Gastroesophageal sphincter (tissue), 3 donors: ENCODE results near the gene CDH23.

Source experiments
- CTCF ChIP-seq, 4 experiments: fragments of 200-600 bp in 2 of 4; fragments of 450-650 bp in 2 of 4; sonication (generic) in 1 of 4; IDR thresholded peaks; one replicate each; pipeline ENCODE4 v1.5.1; 2017 to 2019; ENCODE audit warnings: antibody characterized with exemption in 4 of 4, mild to moderate bottlenecking in 2 of 4, moderate library complexity in 2 of 4
- POLR2A ChIP-seq, 2 donors: fragments of 450-650 bp; IDR thresholded peaks; one replicate each; pipeline ENCODE4 v1.6.1; 2017; ENCODE audit warnings: antibody characterized with exemption in 2 of 2, mild to moderate bottlenecking in 2 of 2, moderate library complexity in 1 of 2
- POLR2AphosphoS5 ChIP-seq: sonication (generic); formaldehyde crosslinking; IDR thresholded peaks from one replicate; pipeline ENCODE4 v1.6.1; 2017; ENCODE audit warnings: antibody characterized with exemption

GRCh38 chr10:71679425-71679824, 282.7 kb downstream of the CDH23 start:
- TF ChIP-seq CTCF (IDR thresholded peaks at IDR 0.05) (no peak), POLR2AphosphoS5 (no peak), POLR2A (IDR thresholded peaks at IDR 0.05) (no peak)
